Heart left ventricle (tissue), 13 donors: Measurements from ENCODE around the gene SNX8.

Experiments
- POLR2A ChIP-seq, 2 donors: fragments of 450-650 bp; IDR thresholded peaks; one replicate each; pipeline ENCODE4 v1.6.1; 2017; ENCODE audit warnings: antibody characterized with exemption in 2 of 2, mild to moderate bottlenecking in 2 of 2, moderate library complexity in 2 of 2
- TF ChIP-seq, protein P1 (sequence below), 12 donors: fragments of 200-600 bp; sonication (generic) in 4 of 12; IDR thresholded peaks; one replicate each; pipeline versions ENCODE4 v1.5.0 to v1.8.0; 2018 to 2022; ENCODE audit warnings: antibody characterized with exemption in 12 of 12, mild to moderate bottlenecking in 5 of 12
- donor health status: ischemic (EF 13 %, LVEDD 7.1; RV severe dilation, severe dysfunction).
- donor health status: DM: no; HTN: yes; CAD: no.
- donor health status: DM: no; HTN: no; CAD: no.
- donor health status: ischemic (EF 25% LVEDD 6.9; RV normal size, moderate dysfunction).
- donor health status: ischemic (EF 25% LVEDD 5.7; RV mildly dilated, moderate dysfunction).
- donor health status: ischemic (EF 35%, LVEDD 5.7; RV mildly dilated, moderate dysfunction).
- donor health status: nonischemic (EF 11% LVEDD 7.7; RV severe dilation, severe dysfunction).
- donor health status: DM: yes; HTN: yes; CAD: no.
- donor health status: PGD.
- donor health status: ischemic (EF 29% LVEDD 5.4; RV normal size, mild dysfunction).
- donor health status: nonischemic (EF 23%, LVEDD 6.1; RV moderate dilation, normal function).

DNA sequence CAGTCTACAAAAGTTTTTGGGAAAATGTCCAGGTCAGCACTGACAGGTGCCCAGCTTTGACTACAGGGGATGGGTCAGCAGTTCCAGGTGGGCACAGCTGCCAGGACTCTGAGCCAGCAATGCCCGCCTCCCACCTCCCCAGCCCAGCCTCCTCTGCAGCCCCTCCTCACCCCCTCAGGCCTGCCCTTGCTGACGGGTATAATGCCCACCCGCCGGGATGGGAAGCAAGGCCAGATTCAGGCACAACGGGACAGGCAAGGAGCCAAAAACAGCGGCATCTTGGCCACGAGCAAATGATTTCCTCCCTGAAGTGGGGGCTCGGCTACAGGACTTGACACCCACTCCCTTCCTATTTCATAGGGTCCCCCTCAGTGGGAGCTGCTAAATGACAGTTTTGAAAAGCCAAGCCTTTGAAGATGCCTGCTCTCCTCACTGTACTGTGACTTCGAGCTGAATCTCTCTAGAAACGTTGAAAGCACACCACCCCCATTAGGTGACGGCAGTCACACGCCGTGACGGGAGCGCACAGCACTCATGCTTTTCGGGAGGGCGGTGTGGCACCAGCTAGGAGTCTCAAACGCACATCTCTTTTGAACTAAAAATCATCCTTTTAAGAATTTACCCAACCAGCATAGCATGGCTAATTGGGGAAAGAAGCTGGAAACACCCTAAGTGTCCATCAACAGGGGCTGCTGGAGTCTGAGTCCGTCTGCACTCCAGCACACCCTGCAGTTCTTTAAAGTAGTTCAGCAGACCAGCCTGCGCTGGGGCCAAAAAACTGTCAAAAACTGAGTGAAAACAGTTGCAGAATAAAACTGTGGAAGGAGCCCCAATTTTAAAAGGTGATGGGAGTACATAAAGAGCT, 111.1 kb downstream of the SNX8 start:
- TF ChIP-seq, protein P1, sequence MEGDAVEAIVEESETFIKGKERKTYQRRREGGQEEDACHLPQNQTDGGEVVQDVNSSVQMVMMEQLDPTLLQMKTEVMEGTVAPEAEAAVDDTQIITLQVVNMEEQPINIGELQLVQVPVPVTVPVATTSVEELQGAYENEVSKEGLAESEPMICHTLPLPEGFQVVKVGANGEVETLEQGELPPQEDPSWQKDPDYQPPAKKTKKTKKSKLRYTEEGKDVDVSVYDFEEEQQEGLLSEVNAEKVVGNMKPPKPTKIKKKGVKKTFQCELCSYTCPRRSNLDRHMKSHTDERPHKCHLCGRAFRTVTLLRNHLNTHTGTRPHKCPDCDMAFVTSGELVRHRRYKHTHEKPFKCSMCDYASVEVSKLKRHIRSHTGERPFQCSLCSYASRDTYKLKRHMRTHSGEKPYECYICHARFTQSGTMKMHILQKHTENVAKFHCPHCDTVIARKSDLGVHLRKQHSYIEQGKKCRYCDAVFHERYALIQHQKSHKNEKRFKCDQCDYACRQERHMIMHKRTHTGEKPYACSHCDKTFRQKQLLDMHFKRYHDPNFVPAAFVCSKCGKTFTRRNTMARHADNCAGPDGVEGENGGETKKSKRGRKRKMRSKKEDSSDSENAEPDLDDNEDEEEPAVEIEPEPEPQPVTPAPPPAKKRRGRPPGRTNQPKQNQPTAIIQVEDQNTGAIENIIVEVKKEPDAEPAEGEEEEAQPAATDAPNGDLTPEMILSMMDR (IDR thresholded peaks at IDR 0.05) = no peak
- no peak for TF ChIP-seq POLR2A (IDR thresholded peaks at IDR 0.05)
